IMR-90 (cell line): Measurements from ENCODE around the gene TMA7. TPM values are rescaled to one million over a fixed set of nuclear protein-coding genes. Genes with fewer than 3 reads are reported as not detected.
"Not testable (repeated sequence)": the region's sequence is repeated elsewhere in the genome, so short reads cannot be mapped to it uniquely, and the experiment has no call there.

ENCODE experiments used
- ATAC-seq: fragments of 200-7000 bp; cut with Tn5 transposase; 2 replicates; pipeline ENCODE4 v1.9.1; 2020; ENCODE audit warnings: low read depth, mild to moderate bottlenecking, moderate library complexity
- BruUV-seq: library from RNA; stranded (reverse); fragments of 400-500 nt; replicated peaks from 2 replicates; lab custom pipeline; 2021; lab: Mats Ljungman, UMichigan
- CTCF ChIA-PET: fragments of 300-600 bp; formaldehyde crosslinking; extraction: SDS; loops from one replicate; lab custom pipeline; 2021; ENCODE audit warnings: antibody characterized with exemption; lab: Yijun Ruan, JAX
- POLR2A ChIA-PET: fragments of 300-600 bp; sonication (Branson Sonifier 250); formaldehyde crosslinking; loops from one replicate; lab custom pipeline; 2022; ENCODE audit warnings: antibody characterized with exemption; ENCODE audit not compliant: unreplicated experiment; lab: Charles Lee
- DNase-seq: peaks from one replicate; pipeline ENCODE4 v3.0.0; 2013
- H2AFZ ChIP-seq: replicated peaks from 2 replicates; pipeline ENCODE3; 2013; ENCODE audit warnings: low read length, mild to moderate bottlenecking; ENCODE audit not compliant: poor library complexity
- H2AK5ac ChIP-seq: 2 replicates; pipeline ENCODE4 v1.6.1; 2013; ENCODE audit warnings: low read depth, low read length, inconsistent platforms
- H2AK9ac ChIP-seq: replicated peaks from 2 replicates; pipeline ENCODE3; 2013; ENCODE audit warnings: mild to moderate bottlenecking, low read depth, low read length, moderate library complexity; ENCODE audit not compliant: poor library complexity
- H2BK120ac ChIP-seq: 2 replicates; pipeline ENCODE4 v1.6.1; 2013; ENCODE audit warnings: low read depth, low read length, inconsistent platforms
- H2BK15ac ChIP-seq: 3 replicates; pipeline ENCODE4 v1.6.1; 2013; ENCODE audit warnings: low read depth, low read length, inconsistent platforms
- H2BK20ac ChIP-seq: 2 replicates; pipeline ENCODE4 v1.6.1; 2013; ENCODE audit warnings: low read depth, mild to moderate bottlenecking, inconsistent platforms, low read length, moderate library complexity
- H2BK5ac ChIP-seq: 2 replicates; pipeline ENCODE4 v1.6.1; 2013; ENCODE audit warnings: mild to moderate bottlenecking, low read depth, low read length, inconsistent platforms; ENCODE audit not compliant: poor library complexity, severe bottlenecking
- H3K14ac ChIP-seq: replicated peaks from 2 replicates; pipeline ENCODE4 v1.6.1; 2013; ENCODE audit warnings: low read depth, low read length, inconsistent platforms
- H3K18ac ChIP-seq: 2 replicates; pipeline ENCODE4 v1.6.1; 2013; ENCODE audit warnings: low read depth, low read length, control low read depth
- H3K23ac ChIP-seq: 2 replicates; pipeline ENCODE4 v1.6.1; 2013; ENCODE audit warnings: low read depth, low read length, inconsistent platforms
- H3K27ac ChIP-seq: 2 replicates; pipeline ENCODE4 v1.5.1; 2013; ENCODE audit warnings: mild to moderate bottlenecking, control low read depth, low read length; ENCODE audit not compliant: insufficient read depth
- H3K27me3 ChIP-seq: 2 replicates; pipeline ENCODE4 v1.6.1; 2013; ENCODE audit warnings: low read length; ENCODE audit not compliant: control insufficient read depth, insufficient read depth
- H3K36me3 ChIP-seq: 2 replicates; pipeline ENCODE4 v1.6.1; 2013; ENCODE audit warnings: low read length, mixed read lengths; ENCODE audit not compliant: control insufficient read depth, insufficient read depth
- H3K4ac ChIP-seq: 2 replicates; pipeline ENCODE4 v1.6.1; 2013; ENCODE audit warnings: low read depth, low read length, inconsistent platforms
- H3K4me1 ChIP-seq: 2 replicates; pipeline ENCODE4 v1.6.1; 2013; ENCODE audit warnings: low read length, mixed read lengths; ENCODE audit not compliant: control insufficient read depth, insufficient read depth
- H3K4me2 ChIP-seq: 2 replicates; pipeline ENCODE4 v1.6.1; 2013; ENCODE audit warnings: low read depth, mild to moderate bottlenecking, control low read depth, low read length, moderate library complexity
- H3K4me3 ChIP-seq: 2 replicates; pipeline ENCODE4 v1.5.1; 2013; ENCODE audit warnings: low read depth, mild to moderate bottlenecking, control low read depth, low read length, moderate library complexity; ENCODE audit not compliant: insufficient read depth
- H3K56ac ChIP-seq: 2 replicates; pipeline ENCODE4 v1.6.1; 2013; ENCODE audit warnings: low read length, inconsistent platforms; ENCODE audit not compliant: insufficient read depth; ENCODE audit errors: extremely low read depth
- H3K79me1 ChIP-seq, 2 experiments: 2 replicates each; pipeline ENCODE4 v1.6.1; 2013; ENCODE audit warnings: low read length in 2 of 2, inconsistent platforms in 1 of 2, low read depth in 1 of 2
- H3K9ac ChIP-seq: 2 replicates; pipeline ENCODE4 v1.6.1; 2013; ENCODE audit warnings: low read depth, low read length, control low read depth
- H3K9me1 ChIP-seq: 2 replicates; pipeline ENCODE4 v1.6.1; 2013; ENCODE audit warnings: low read length, inconsistent platforms; ENCODE audit not compliant: insufficient read depth
- H3K9me3 ChIP-seq: 2 replicates; pipeline ENCODE4 v1.6.1; 2013; ENCODE audit warnings: low read length; ENCODE audit not compliant: control insufficient read depth, insufficient read depth
- H4K20me1 ChIP-seq: 2 replicates; pipeline ENCODE4 v1.6.1; 2013; ENCODE audit warnings: low read length, inconsistent platforms; ENCODE audit not compliant: insufficient read depth
- H4K5ac ChIP-seq: 2 replicates; pipeline ENCODE4 v1.6.1; 2013; ENCODE audit warnings: mild to moderate bottlenecking, low read depth, low read length, control low read depth
- H4K8ac ChIP-seq, 2 experiments: 2 replicates each; pipeline ENCODE4 v1.6.1; 2013; ENCODE audit warnings: low read depth in 2 of 2, low read length in 2 of 2, control low read depth in 1 of 2, inconsistent platforms in 1 of 2
- H4K91ac ChIP-seq: 2 replicates; pipeline ENCODE4 v1.6.1; 2013; ENCODE audit warnings: low read depth, low read length, inconsistent platforms; ENCODE audit not compliant: insufficient read depth
- WGBS, 2 experiments: methylation state at CpG; one replicate each; pipeline versions ENCODE4 v1.1.5 to v1.1.7; 2013; ENCODE audit warnings: missing lambda C conversion rate in 2 of 2; ENCODE audit not compliant: insufficient read length in 1 of 2; ENCODE audit errors: extremely low coverage in 2 of 2; 5-methylcytosine and 5-hydroxymethylcytosine counted together
- dilution Hi-C: fragments of 300-500 bp; cut with HindIII; formaldehyde crosslinking; loops from one replicate; pipeline ENCODE4 v1.14.3; 2018; ENCODE audit warnings: low sequenced_read_pairs; ENCODE audit not compliant: unreplicated experiment
- in situ Hi-C: fragments of 300-500 bp; cut with MboI; formaldehyde crosslinking; loops from 3 replicates; pipeline ENCODE4 v1.14.3; 2019; ENCODE audit warnings: low sequenced_read_pairs, inconsistent platforms, mixed read lengths
- intact Hi-C: fragments of 100-400 bp; cut with micrococcal nuclease; formaldehyde crosslinking; loops from 2 replicates; pipeline ENCODE4 v1.10.0; 2022
- polyA plus RNA-seq, 3 experiments: library from polyadenylated mRNA; depleted of rRNA; stranded (reverse); fragments of >200 nt; gene quantifications; 2 replicates each; pipeline ENCODE4 v1.2.3, GENCODE V29; 2012; ENCODE audit warnings: low replicate concordance in 1 of 3
- total RNA-seq: library from RNA; depleted of rRNA; stranded (reverse); fragments of >200 nt; gene quantifications from 2 replicates; pipeline ENCODE4 v1.2.3, GENCODE V29; 2012

The TMA7 gene
- total and polyA plus RNA-seq, 2 of the 4 experiments (the other 2 are of a cell fraction) = 81.9 to 240 TPM

GRCh38 chr3:48474031-48474430, 34.0 kb downstream of the TMA7 start:
- H4K8ac ChIP-seq, H3K56ac ChIP-seq, H3K4me1 ChIP-seq, H3K4me3 ChIP-seq, H2AK5ac ChIP-seq, H3K4me2 ChIP-seq, H2AK9ac ChIP-seq, DNase-seq, CTCF ChIA-PET, H3K18ac ChIP-seq, BruUV-seq, H4K91ac ChIP-seq, intact Hi-C loops, POLR2A ChIA-PET, H3K4ac ChIP-seq, H4K5ac ChIP-seq, in situ Hi-C loops, H3K27ac ChIP-seq, ATAC-seq, H3K23ac ChIP-seq, H2BK15ac ChIP-seq, H3K14ac ChIP-seq, H4K20me1 ChIP-seq, H2BK5ac ChIP-seq, H2AFZ ChIP-seq, H2BK120ac ChIP-seq, H2BK20ac ChIP-seq, H3K9me3 ChIP-seq, dilution Hi-C loops, H3K27me3 ChIP-seq, H3K9ac ChIP-seq: not testable (repeated sequence)
- Histone ChIP-seq H3K36me3 (peaks cover 16% of the 10 kb centered on the region), H3K9me1 (peaks cover 12% of the 10 kb centered on the region; the same call in 1 of the 2 replicates), H3K79me1 (peaks cover 4 to 42% of the 10 kb centered on the region in 2 experiments)
- WGBS, 2 experiments = no CpG with 5 or more reads among the region's 4 CpGs
